Inferior parietal cortex (tissue), 1 donor: ENCODE measurements around the gene MYNN.

Source experiments
- DNase-seq: peaks from one replicate; pipeline ENCODE4 v3.0.0-alpha.2; 2016; ENCODE audit errors: extremely low spot score

Gene MYNN

DNA sequence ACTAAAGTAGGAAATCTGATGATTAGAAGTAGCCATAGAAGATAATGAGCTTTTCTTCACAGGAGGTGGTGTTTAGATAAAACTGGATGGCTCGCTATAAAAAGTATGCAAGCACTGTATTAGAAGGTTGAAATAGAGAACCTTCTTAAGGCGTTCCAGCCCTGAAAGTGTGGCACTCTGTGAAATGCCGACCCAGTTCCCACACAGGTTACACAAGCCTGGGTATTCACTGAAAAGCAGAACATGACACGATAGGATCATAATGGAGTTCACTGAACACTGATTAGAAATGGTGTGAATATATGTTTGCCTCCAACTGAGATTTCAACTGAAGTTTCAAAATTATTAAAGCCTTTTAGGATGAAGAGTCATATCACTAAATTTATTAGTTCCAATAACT is 54.5 kb downstream of the MYNN start:
- no peak for DNase-seq

DNA sequence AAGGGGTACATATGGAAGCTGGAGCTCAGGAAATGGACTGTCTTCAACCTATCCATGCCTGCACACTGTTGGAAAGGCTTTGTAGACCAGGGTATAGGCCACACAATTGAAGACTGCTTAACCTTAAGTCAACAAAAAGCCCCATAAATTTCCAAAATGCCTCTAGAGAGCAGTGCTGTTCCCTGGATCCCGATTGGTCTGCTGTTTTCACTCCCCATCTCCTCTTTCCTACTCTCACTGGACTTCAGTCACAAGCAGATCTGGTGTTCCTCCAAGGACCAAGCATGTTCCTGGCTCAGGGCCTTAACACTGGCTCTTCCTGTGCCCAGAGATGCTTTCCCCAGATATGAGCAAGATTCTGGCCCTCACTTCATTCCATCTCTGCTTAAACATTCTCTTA is 62.3 kb downstream of the MYNN start:
- DNase-seq: no peak

DNA sequence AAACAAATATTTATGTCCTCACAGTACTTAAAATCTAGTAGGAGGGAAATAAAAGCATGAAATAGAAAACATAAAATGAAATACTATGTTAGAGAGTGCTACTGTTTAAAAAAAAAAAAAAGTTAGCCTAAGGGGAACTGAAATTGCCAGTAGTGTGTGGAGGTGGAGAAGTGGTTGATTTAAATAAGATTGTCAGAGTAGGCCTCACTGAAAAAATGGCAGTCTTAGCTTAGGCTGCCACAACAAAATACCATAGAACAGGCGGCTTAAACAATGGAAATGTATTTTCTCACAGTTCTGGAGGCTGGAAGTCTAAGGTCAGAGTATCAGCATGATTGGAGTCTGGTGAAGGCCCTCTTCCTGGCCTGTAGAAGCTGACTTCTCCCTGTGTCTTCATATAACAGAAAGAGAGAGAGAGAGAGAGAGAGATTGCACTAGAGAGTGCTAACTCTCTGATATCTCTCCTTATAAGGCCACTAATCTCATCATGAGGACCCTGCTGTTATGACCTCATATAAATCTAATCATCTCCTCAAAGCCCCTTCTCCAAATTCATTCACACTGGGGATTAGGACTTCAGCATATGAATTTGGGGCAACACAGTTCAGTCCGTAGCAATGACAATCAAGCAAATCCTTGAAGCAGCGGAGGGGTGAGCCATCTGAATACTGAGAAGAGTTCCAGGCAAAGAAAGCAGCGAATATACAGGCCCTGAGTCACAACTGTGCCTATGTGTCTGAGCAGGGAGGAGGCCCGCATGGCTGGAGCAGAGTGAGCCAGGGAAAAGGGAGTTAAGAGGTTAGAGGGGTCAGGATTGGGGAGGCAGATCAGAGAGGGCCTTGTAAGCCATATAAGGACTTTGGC is 63.1 kb downstream of the MYNN start:
- DNase-seq: no peak

DNA sequence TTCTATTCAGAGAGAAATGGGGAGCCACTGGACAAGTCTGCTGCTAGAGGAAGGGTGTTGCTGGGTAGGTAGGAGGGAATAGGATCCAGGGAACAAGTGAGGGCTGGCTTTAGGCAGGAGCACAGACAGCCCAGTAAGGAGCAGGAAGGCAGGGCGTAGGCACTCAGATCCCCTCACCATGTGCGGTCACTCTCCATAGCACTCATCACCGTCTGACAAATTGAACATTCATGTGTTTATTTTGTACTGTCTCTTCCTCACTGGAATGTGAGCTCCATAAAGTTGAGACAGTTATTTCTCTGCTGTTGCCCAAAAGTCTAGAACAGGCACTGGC is 63.7 kb downstream of the MYNN start:
- no peak for DNase-seq

DNA sequence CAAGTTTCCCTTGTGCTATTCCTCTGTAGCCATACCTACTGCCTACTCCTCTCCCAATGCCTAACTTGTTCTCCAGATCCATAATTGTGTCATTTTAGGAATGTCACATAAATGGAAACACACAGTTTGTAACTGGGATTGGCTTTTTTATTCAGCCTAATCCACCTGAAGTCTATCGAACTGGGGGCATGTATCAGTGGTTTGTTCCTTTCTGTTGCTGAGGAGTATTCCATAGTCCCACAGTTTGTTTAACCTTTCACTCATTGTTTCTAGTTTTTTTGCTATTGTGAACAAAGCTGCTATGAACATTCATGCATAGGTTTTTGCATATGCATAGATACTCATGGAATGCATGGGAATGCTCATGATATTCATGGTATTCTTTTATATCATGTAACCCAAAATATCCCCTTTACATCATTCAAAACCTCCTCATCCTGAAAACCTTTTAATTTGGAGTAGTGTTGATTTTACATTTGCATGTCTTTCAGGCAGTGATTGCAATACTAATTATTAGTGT is 65.4 kb downstream of the MYNN start:
- no peak for DNase-seq
